GM23338 (cell line): ENCODE data around the gene DAAM2. TPM values are rescaled to one million over a fixed set of nuclear protein-coding genes. Genes with fewer than 3 reads are reported as not detected.

Source experiments
- ATAC-seq: fragments of 200-7000 bp; cut with Tn5 transposase; 3 replicates; pipeline ENCODE4 v1.9.1; 2020
- DNase-seq: peaks from one replicate; pipeline ENCODE4 v3.0.0-alpha.2; 2015; ENCODE audit warnings: low spot score
- H2AFZ ChIP-seq: fragments of 200-600 bp; sonication (generic); 2 replicates; pipeline ENCODE4 v1.8.0; 2016; ENCODE audit warnings: antibody characterized with exemption, mild to moderate bottlenecking, moderate library complexity
- H3F3A ChIP-seq: fragments of 200-600 bp; sonication (generic); replicated peaks from 2 replicates; pipeline ENCODE4 v1.8.0; 2017; ENCODE audit warnings: antibody characterized with exemption, mixed run types, low read depth
- H3K27ac ChIP-seq: fragments of 200-600 bp; sonication (generic); 2 replicates; pipeline ENCODE4 v1.6.1; 2016; ENCODE audit warnings: low read depth
- H3K27me3 ChIP-seq: fragments of 200-600 bp; sonication (generic); 2 replicates; pipeline ENCODE4 v1.8.0; 2016; ENCODE audit warnings: mild to moderate bottlenecking, mixed run types, moderate library complexity; ENCODE audit not compliant: insufficient read depth
- H3K36me3 ChIP-seq: fragments of 200-600 bp; sonication (generic); 2 replicates; pipeline ENCODE4 v1.8.0; 2016; ENCODE audit warnings: mild to moderate bottlenecking; ENCODE audit not compliant: insufficient read depth
- H3K4me1 ChIP-seq: fragments of 200-600 bp; sonication (generic); 2 replicates; pipeline ENCODE4 v1.8.0; 2016; ENCODE audit warnings: mild to moderate bottlenecking, moderate library complexity; ENCODE audit not compliant: insufficient read depth
- H3K4me2 ChIP-seq: fragments of 200-600 bp; sonication (generic); 2 replicates; pipeline ENCODE4 v1.7.1; 2017; ENCODE audit warnings: mixed run types
- H3K4me3 ChIP-seq: fragments of 200-600 bp; sonication (generic); 2 replicates; pipeline ENCODE4 v1.6.1; 2016; ENCODE audit warnings: mixed run types
- H3K79me2 ChIP-seq: fragments of 200-600 bp; sonication (generic); replicated peaks from 2 replicates; pipeline ENCODE4 v1.8.0; 2017; ENCODE audit warnings: mild to moderate bottlenecking; ENCODE audit not compliant: insufficient read depth
- H3K9me2 ChIP-seq: fragments of 200-600 bp; sonication (generic); 2 replicates; pipeline ENCODE4 v1.8.0; 2017; ENCODE audit not compliant: insufficient read depth
- H4K20me1 ChIP-seq: fragments of 200-600 bp; sonication (generic); replicated peaks from 2 replicates; pipeline ENCODE4 v1.8.0; 2017; ENCODE audit warnings: mild to moderate bottlenecking; ENCODE audit not compliant: insufficient read depth
- H3K27ac Mint-ChIP-seq: 2 replicates; pipeline ENCODE4 v1.8.0; 2020; ENCODE audit warnings: inconsistent platforms, mild to moderate bottlenecking, moderate library complexity, mixed read lengths
- H3K27me3 Mint-ChIP-seq: 3 replicates; pipeline ENCODE4 v1.8.0; 2022; ENCODE audit warnings: low read depth, mild to moderate bottlenecking, moderate library complexity, mixed read lengths, inconsistent platforms; ENCODE audit not compliant: insufficient read depth, poor library complexity
- H3K36me3 Mint-ChIP-seq: 3 replicates; pipeline ENCODE4 v1.8.0; 2021; ENCODE audit warnings: low read depth, mild to moderate bottlenecking, inconsistent platforms, moderate library complexity, mixed read lengths
- H3K4me1 Mint-ChIP-seq: 3 replicates; pipeline ENCODE4 v1.8.0; 2020; ENCODE audit warnings: mild to moderate bottlenecking, inconsistent platforms, mixed read lengths
- H3K4me3 Mint-ChIP-seq: 3 replicates; pipeline ENCODE4 v1.8.0; 2021; ENCODE audit warnings: moderate library complexity, mild to moderate bottlenecking, inconsistent platforms, mixed read lengths
- H3K9me3 Mint-ChIP-seq: 3 replicates; pipeline ENCODE4 v1.8.0; 2020; ENCODE audit warnings: moderate library complexity, mild to moderate bottlenecking, inconsistent platforms, mixed read lengths
- CREB1 ChIP-seq: fragments of 250-450 bp; sonication (Bioruptor Pico); IDR thresholded peaks from 2 replicates; pipeline ENCODE4 v1.5.0; 2020; ENCODE audit warnings: low read depth, mild to moderate bottlenecking, moderate library complexity
- ETS1 ChIP-seq: IDR thresholded peaks from 2 replicates; pipeline ENCODE4 v1.6.1; 2016; ENCODE audit warnings: antibody characterized with exemption
- EZH2 ChIP-seq: fragments of 200-600 bp; sonication (generic); IDR thresholded peaks from one replicate; pipeline ENCODE4 v1.8.0; 2017; ENCODE audit warnings: antibody characterized with exemption, mild to moderate bottlenecking, low read depth; ENCODE audit not compliant: unreplicated experiment
- EZH2phosphoT487 ChIP-seq: fragments of 200-600 bp; sonication (generic); IDR thresholded peaks from one replicate; pipeline ENCODE4 v1.8.1; 2018; ENCODE audit warnings: antibody characterized with exemption; ENCODE audit not compliant: unreplicated experiment
- JUNB ChIP-seq: IDR thresholded peaks from one replicate; pipeline ENCODE4 v1.6.1; 2016; ENCODE audit warnings: antibody characterized with exemption; ENCODE audit not compliant: unreplicated experiment
- NANOG ChIP-seq: IDR thresholded peaks from 2 replicates; pipeline ENCODE4 v1.6.1; 2016; ENCODE audit warnings: antibody characterized with exemption, borderline replicate concordance
- POLR2AphosphoS5 ChIP-seq: IDR thresholded peaks from 2 replicates; pipeline ENCODE4 v1.6.1; 2016; ENCODE audit warnings: antibody characterized with exemption, low read depth
- REST ChIP-seq: IDR thresholded peaks from one replicate; pipeline ENCODE4 v1.6.1; 2018; ENCODE audit warnings: antibody characterized with exemption; ENCODE audit not compliant: unreplicated experiment
- STAT1 ChIP-seq: IDR thresholded peaks from one replicate; pipeline ENCODE4 v1.6.1; 2016; ENCODE audit warnings: antibody characterized with exemption; ENCODE audit not compliant: unreplicated experiment
- ZNF114 ChIP-seq: fragments of 250-450 bp; sonication (Bioruptor Pico); IDR thresholded peaks from 2 replicates; pipeline ENCODE4 v1.5.0; 2020; ENCODE audit warnings: mild to moderate bottlenecking, moderate library complexity
- ZNF462 ChIP-seq: fragments of 250-450 bp; sonication (Bioruptor Pico); IDR thresholded peaks from 2 replicates; pipeline ENCODE4 v1.5.0; 2020; ENCODE audit warnings: mild to moderate bottlenecking, moderate library complexity
- polyA plus RNA-seq: library from polyadenylated mRNA; unstranded; fragments of >200 nt; fragmentation: Nextera tagmentation; extraction: Ambion mirVana; gene quantifications from 2 replicates; pipeline ENCODE4 v1.2.1, GENCODE V29; 2016
- total RNA-seq: library from RNA; depleted of rRNA; stranded (reverse); fragments of >200 nt; shearing (Covaris generic); gene quantifications from 2 replicates; pipeline ENCODE4 v1.2.3, GENCODE V29; 2014
- TF ChIP-seq, protein P1 (sequence below), 2 experiments: fragments of 200-600 bp in 1 of 2; sonication (generic) in 1 of 2; conservative IDR thresholded peaks; 2 replicates each; pipeline versions ENCODE4 v1.5.1 to v1.6.1; 2016 to 2017; ENCODE audit warnings: antibody characterized with exemption in 2 of 2, low read depth in 2 of 2, mild to moderate bottlenecking in 2 of 2, moderate library complexity in 1 of 2

DAAM2 gene
- total and polyA plus RNA-seq, 2 experiments from 2014 or later, result 1.4 to 4.9 TPM

DNA sequence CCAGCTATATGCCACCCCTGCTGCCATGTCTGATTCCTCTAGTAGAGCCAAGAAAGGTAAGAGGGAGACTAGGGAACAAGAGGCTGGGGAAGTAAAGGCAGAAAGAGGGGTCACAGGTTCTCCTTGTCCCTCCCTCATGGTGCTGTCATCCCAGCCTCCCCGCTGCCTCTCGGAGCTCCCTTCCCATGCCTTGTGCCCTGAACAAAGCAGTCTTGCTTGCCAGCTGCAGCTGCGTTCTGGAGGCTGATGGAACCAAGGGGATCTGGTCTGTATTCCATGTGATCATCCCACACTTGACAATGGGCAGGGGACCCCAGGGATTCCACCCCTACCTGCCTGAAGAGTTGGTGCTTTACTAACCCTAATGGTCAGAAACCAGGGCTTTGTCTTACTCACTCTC, 61.4 kb downstream of the DAAM2 start (continued):
- TF ChIP-seq, protein P1, sequence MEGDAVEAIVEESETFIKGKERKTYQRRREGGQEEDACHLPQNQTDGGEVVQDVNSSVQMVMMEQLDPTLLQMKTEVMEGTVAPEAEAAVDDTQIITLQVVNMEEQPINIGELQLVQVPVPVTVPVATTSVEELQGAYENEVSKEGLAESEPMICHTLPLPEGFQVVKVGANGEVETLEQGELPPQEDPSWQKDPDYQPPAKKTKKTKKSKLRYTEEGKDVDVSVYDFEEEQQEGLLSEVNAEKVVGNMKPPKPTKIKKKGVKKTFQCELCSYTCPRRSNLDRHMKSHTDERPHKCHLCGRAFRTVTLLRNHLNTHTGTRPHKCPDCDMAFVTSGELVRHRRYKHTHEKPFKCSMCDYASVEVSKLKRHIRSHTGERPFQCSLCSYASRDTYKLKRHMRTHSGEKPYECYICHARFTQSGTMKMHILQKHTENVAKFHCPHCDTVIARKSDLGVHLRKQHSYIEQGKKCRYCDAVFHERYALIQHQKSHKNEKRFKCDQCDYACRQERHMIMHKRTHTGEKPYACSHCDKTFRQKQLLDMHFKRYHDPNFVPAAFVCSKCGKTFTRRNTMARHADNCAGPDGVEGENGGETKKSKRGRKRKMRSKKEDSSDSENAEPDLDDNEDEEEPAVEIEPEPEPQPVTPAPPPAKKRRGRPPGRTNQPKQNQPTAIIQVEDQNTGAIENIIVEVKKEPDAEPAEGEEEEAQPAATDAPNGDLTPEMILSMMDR (conservative IDR thresholded peaks at IDR 0.05; ENCODE audit: low read depth in 2 of 2), result no peak
- TF ChIP-seq NANOG (no peak), ZNF114 (CRISPR knock-in tag) (no peak), EZH2phosphoT487 (no peak), JUNB (no peak)

GRCh38 chr6:39855356-39855995, 63.3 kb downstream of the DAAM2 start:
- Histone ChIP-seq H2AFZ (no peak overlapping the region), H3K4me2 (no peak overlapping the region), H3K36me3 (no peaks in the 10 kb centered on the region), H3K79me2 (no peaks in the 10 kb centered on the region), H3K27me3 (no peaks in the 10 kb centered on the region), H4K20me1 (no peaks in the 10 kb centered on the region; the same call in 1 of the 2 replicates), H3K4me1 (no peaks in the 10 kb centered on the region), H3K4me3 (no peak overlapping the region), H3K9me2 (peaks cover 13% of the 10 kb centered on the region; the same call in 1 of the 2 replicates), H3K27ac (no peak overlapping the region), H3F3A (no peaks in the 10 kb centered on the region)
- no peak overlapping the region for H3K4me3 Mint-ChIP-seq
- peak overlapping the region; percentile 46; the same call in 1 of the 2 replicates for H3K27ac Mint-ChIP-seq
- ATAC-seq, result no peak
- peaks cover 8% of the 10 kb centered on the region for H3K4me1 Mint-ChIP-seq
- no peaks in the 10 kb centered on the region; the same call in 2 of the 3 replicates for H3K36me3 Mint-ChIP-seq
- no peak for DNase-seq
- peaks cover 8% of the 10 kb centered on the region for H3K27me3 Mint-ChIP-seq
- H3K9me3 Mint-ChIP-seq, result no peaks in the 10 kb centered on the region
- TF ChIP-seq REST, result no peak
- TF ChIP-seq JUNB, result no peak
- no peak for TF ChIP-seq CREB1
- no peak for TF ChIP-seq ETS1
- TF ChIP-seq EZH2, result no peak
- TF ChIP-seq STAT1, result no peak
- no peak for TF ChIP-seq POLR2AphosphoS5
- no peak for TF ChIP-seq ZNF114 (CRISPR knock-in tag)
- TF ChIP-seq EZH2phosphoT487, result no peak
- no peak for TF ChIP-seq ZNF462 (CRISPR knock-in tag)
- TF ChIP-seq NANOG, result no peak
